NOMO-1 treated with dmso at 0.1 percent for 144 hours (cell line): ENCODE data around the gene ZNF735.
"Not testable (repeated sequence)": the region's sequence is repeated elsewhere in the genome, so short reads cannot be mapped to it uniquely, and the experiment has no call there.

ENCODE experiments used
- DNase-seq: peaks from one replicate; lab custom pipeline; 2025; ENCODE audit not compliant: unreplicated experiment; lab: John Stamatoyannopoulos, UW

Gene ZNF735

GRCh38 chr7:64206903-64207302 lies at the start of gene ZNF735:
Gene ZNF735 (plus strand): TSS chr7:64207203. CDS start chr7:64207203, 0 bp downstream.
- DNase-seq, result no peak

GRCh38 chr7:64170974-64171373 lies 36.0 kb upstream of the ZNF735 start:
- DNase-seq, result not testable (repeated sequence)

GRCh38 chr7:64174328-64174727 lies 32.7 kb upstream of the ZNF735 start:
- DNase-seq, result no peak

GRCh38 chr7:64174941-64175340 lies 32.1 kb upstream of the ZNF735 start:
- DNase-seq, result no peak

- no peak for DNase-seq
Observed at GRCh38 chr7:64180989-64181388, 26.0 kb upstream of the ZNF735 start.

- DNase-seq, result no peak
Observed at GRCh38 chr7:64181586-64181985, 25.4 kb upstream of the ZNF735 start.

GRCh38 chr7:64182036-64182790 lies 24.8 kb upstream of the ZNF735 start:
- no peak for DNase-seq

- no peak for DNase-seq
Observed at GRCh38 chr7:64183126-64183742, 23.8 kb upstream of the ZNF735 start.

GRCh38 chr7:64183827-64184372 lies 23.1 kb upstream of the ZNF735 start:
- no peak for DNase-seq

- DNase-seq, result no peak
Observed at GRCh38 chr7:64184376-64184775, 22.6 kb upstream of the ZNF735 start.

GRCh38 chr7:64187408-64187807 lies 19.6 kb upstream of the ZNF735 start:
- DNase-seq, result no peak

GRCh38 chr7:64192148-64192704 lies 14.8 kb upstream of the ZNF735 start:
- no peak for DNase-seq

- DNase-seq, result no peak
Observed at GRCh38 chr7:64192775-64193174, 14.2 kb upstream of the ZNF735 start.

GRCh38 chr7:64219710-64220298 lies 12.8 kb downstream of the ZNF735 start:
- DNase-seq, result not testable (repeated sequence)

- no peak for DNase-seq
Observed at GRCh38 chr7:64223366-64223765, 16.4 kb downstream of the ZNF735 start.

GRCh38 chr7:64228174-64228573 lies 21.2 kb downstream of the ZNF735 start, which contains the start of gene ZNF679:
Gene ZNF679 (plus strand): TSS chr7:64228474. CDS start chr7:64249118, 20,644 bp downstream.
- not testable (repeated sequence) for DNase-seq

GRCh38 chr7:64266341-64266919 lies 59.4 kb downstream of the ZNF735 start:
- DNase-seq, result no peak
